HCT116 (cell line): ENCODE measurements around the gene ALDH9A1.

Experiments
- EZH2 ChIP-seq: fragments of 200-600 bp; sonication (generic); IDR thresholded peaks from 2 replicates; pipeline ENCODE4 v1.6.1; 2017; ENCODE audit warnings: antibody characterized with exemption, mixed run types
- POLR2AphosphoS5 ChIP-seq: IDR thresholded peaks from 2 replicates; pipeline ENCODE4 v1.6.1; 2011; ENCODE audit warnings: mild to moderate bottlenecking, low read depth, low read length, moderate library complexity
- SRF ChIP-seq: IDR thresholded peaks from 2 replicates; pipeline ENCODE4 v1.6.1; 2012; ENCODE audit warnings: low read depth
- ZBTB33 ChIP-seq: IDR thresholded peaks from 2 replicates; pipeline ENCODE4 v1.6.1; 2011; ENCODE audit warnings: mild to moderate bottlenecking, low read length, moderate library complexity; ENCODE audit not compliant: insufficient replicate concordance; ENCODE audit errors: extremely low read depth
- ZNF274 ChIP-seq: fragments of 200-500 bp; sonication (Bioruptor generic); IDR thresholded peaks from 2 replicates; pipeline ENCODE4 v1.6.1; 2014; ENCODE audit warnings: mild to moderate bottlenecking, low read depth, low read length, inconsistent platforms
- TF ChIP-seq, protein P1 (sequence below), 3 experiments: fragments of 200-600 bp in 1 of 3; sonication (generic) in 1 of 3; IDR thresholded peaks in 2 of 3; conservative IDR thresholded peaks in 1 of 3; 2 replicates each; pipeline ENCODE4 v1.5.1; 2012 to 2017; ENCODE audit warnings: low read depth in 2 of 3, low read length in 2 of 3, antibody characterized with exemption in 1 of 3, borderline replicate concordance in 1 of 3, control low read depth in 1 of 3, mild to moderate bottlenecking in 1 of 3, mixed read lengths in 1 of 3, mixed run types in 1 of 3, moderate library complexity in 1 of 3; ENCODE audit not compliant: insufficient read depth in 1 of 3

DNA sequence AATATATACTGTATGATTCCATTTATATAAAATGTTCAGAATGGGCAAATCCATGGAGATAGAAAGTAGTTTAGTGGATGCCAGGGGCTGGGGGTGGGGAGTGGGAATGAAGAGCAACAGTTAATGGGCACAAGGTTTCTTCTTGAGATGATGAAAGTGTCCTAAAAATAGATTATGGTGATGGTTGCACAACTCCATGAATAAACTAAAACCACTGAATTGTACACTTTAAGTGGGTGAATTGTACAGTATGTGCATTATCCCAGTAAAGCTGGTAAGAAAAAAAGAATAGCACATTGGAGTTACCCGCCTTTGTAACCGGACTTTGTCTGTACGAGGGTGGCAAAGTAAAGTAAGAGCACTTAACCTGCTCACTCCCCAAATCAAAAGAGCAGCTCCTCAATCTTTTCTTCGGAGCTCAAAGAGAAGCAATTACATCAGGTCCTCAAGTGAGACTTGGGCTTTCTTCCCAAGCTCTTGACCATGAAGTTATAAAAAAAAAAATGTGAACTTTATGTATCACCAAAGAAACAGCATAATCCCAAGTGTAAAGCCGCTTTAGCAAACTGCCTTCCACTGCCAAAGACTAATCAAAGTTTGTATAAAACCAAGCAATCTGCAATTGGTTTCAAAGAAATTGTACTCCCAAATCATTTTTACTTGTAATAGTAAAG, 32.1 kb downstream of the ALDH9A1 start:
- TF ChIP-seq ZBTB33: no peak
- TF ChIP-seq SRF: no peak
- TF ChIP-seq, protein P1, sequence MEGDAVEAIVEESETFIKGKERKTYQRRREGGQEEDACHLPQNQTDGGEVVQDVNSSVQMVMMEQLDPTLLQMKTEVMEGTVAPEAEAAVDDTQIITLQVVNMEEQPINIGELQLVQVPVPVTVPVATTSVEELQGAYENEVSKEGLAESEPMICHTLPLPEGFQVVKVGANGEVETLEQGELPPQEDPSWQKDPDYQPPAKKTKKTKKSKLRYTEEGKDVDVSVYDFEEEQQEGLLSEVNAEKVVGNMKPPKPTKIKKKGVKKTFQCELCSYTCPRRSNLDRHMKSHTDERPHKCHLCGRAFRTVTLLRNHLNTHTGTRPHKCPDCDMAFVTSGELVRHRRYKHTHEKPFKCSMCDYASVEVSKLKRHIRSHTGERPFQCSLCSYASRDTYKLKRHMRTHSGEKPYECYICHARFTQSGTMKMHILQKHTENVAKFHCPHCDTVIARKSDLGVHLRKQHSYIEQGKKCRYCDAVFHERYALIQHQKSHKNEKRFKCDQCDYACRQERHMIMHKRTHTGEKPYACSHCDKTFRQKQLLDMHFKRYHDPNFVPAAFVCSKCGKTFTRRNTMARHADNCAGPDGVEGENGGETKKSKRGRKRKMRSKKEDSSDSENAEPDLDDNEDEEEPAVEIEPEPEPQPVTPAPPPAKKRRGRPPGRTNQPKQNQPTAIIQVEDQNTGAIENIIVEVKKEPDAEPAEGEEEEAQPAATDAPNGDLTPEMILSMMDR (IDR thresholded peaks at IDR 0.05 in 2 of 3, conservative IDR thresholded peaks at IDR 0.05 in 1 of 3; ENCODE audit: borderline replicate concordance in 1 of 3, insufficient read depth in 1 of 3, low read depth in 2 of 3, low read length in 2 of 3): no peak
- TF ChIP-seq EZH2: no peak
- TF ChIP-seq ZNF274: no peak
- no peak for TF ChIP-seq POLR2AphosphoS5
